Ovary (tissue), 9 donors: ENCODE data around the gene MRPL21. TPM values are rescaled to one million over a fixed set of nuclear protein-coding genes. Genes with fewer than 3 reads are reported as not detected.

Source experiments
- DNase-seq, 5 donors: peaks; one replicate each; pipeline ENCODE4 v3.0.0-alpha.2; 2019 to 2020
- H3K27ac ChIP-seq, 2 donors: fragments of 200-600 bp; one replicate each; pipeline versions ENCODE4 v1.5.1 to v1.8.0; 2019 to 2022
- H3K27me3 ChIP-seq: fragments of 200-600 bp; one replicate; pipeline ENCODE4 v1.8.0; 2022
- H3K36me3 ChIP-seq: fragments of 200-600 bp; sonication (generic); one replicate; pipeline ENCODE4 v1.5.1; 2019
- H3K4me1 ChIP-seq: one replicate; pipeline ENCODE4 v1.8.1; 2013; ENCODE audit warnings: mild to moderate bottlenecking, moderate library complexity; ENCODE audit not compliant: insufficient read depth
- H3K4me3 ChIP-seq: fragments of 200-600 bp; sonication (generic); one replicate; pipeline ENCODE4 v1.5.1; 2017
- H3K9me3 ChIP-seq, 2 donors: fragments of 200-600 bp in 1 of 2; sonication (generic) in 1 of 2; one replicate each; pipeline versions ENCODE4 v1.5.1 to v1.8.1; 2013 to 2019; ENCODE audit warnings: mild to moderate bottlenecking in 1 of 2, moderate library complexity in 1 of 2
- CTCF ChIP-seq, 3 donors: fragments of 450-650 bp in 2 of 3; fragments of 200-600 bp in 1 of 3; IDR thresholded peaks; one replicate each; pipeline versions ENCODE4 v1.5.1 to v1.8.0; 2016 to 2022; ENCODE audit warnings: antibody characterized with exemption in 3 of 3, mild to moderate bottlenecking in 1 of 3
- EP300 ChIP-seq: sonication (generic); formaldehyde crosslinking; IDR thresholded peaks from one replicate; pipeline ENCODE4 v1.6.1; 2017; ENCODE audit warnings: antibody characterized with exemption
- POLR2A ChIP-seq: fragments of 450-650 bp; IDR thresholded peaks from one replicate; pipeline ENCODE4 v1.6.1; 2017; ENCODE audit warnings: antibody characterized with exemption, mild to moderate bottlenecking, moderate library complexity
- WGBS, 3 donors: extraction: QIAGEN DNeasy Blood & Tissue Kit in 1 of 3; methylation state at CpG; one replicate each; pipeline versions ENCODE4 v1.1.5 to v1.1.7; 2013 to 2017; 5-methylcytosine and 5-hydroxymethylcytosine counted together
- intact Hi-C, 4 donors: fragments of 100-400 bp; cut with DNase I; formaldehyde crosslinking; loops; one replicate each; pipeline versions ENCODE4 v1.11.0 to v1.15.1; 2022 to 2023
- polyA plus RNA-seq, 2 donors: library from polyadenylated mRNA; stranded (reverse); fragments of 200-250 nt in 1 of 2; fragments of 350-450 nt in 1 of 2; fragmentation: Illumina TruSeq in 1 of 2; extraction: RNeasy Lipid Tissue Mini Kit (QIAGEN cat#74804) in 1 of 2; gene quantifications; one replicate each; pipeline ENCODE4 v1.2.3, GENCODE V29; 2013 to 2014
- total RNA-seq, 7 donors: library from RNA; depleted of rRNA in 2 of 7; stranded (reverse); fragments of >200 nt in 2 of 7; fragmentation: NEBNext Ultra II Directional in 3 of 7; extraction: Animal tissue kit (Norgen Biotek cat#: 25700) in 3 of 7; gene quantifications; one replicate each; pipeline versions ENCODE4 v1.1.0 to v1.2.4, GENCODE V29; 2016 to 2023
- donor health status: DM: no; HTN: no; CAD: no; lungs with moderate emphysema.
- donor health status: DM: no; HTN: no; CAD: no.
- donor health status: Bipolar disorder and iron deficiency.
- donor health status: DM: yes; HTN: yes; CAD: no.
- donor health status: DM: no; HTN: no; CAD: no.
- donor health status: DM: yes; HTN: yes; CAD: no.

The MRPL21 gene
- total and polyA plus RNA-seq, 9 donors, result 40.3 to 74.7 (median 59.3) TPM

GRCh38 chr11:68852628-68853027, 51.0 kb downstream of the MRPL21 start:
- Histone ChIP-seq H3K4me1 (peaks cover 2% of the 10 kb centered on the region), H3K4me3 (no peak overlapping the region), H3K9me3 (no peaks in the 10 kb centered on the region), H3K36me3 (no peaks in the 10 kb centered on the region), H3K27ac (no peak overlapping the region), H3K27me3 (no peaks in the 10 kb centered on the region)
- no peak for DNase-seq
- TF ChIP-seq POLR2A (no peak), EP300 (no peak), CTCF (IDR thresholded peaks at IDR 0.05) (no peak)
- intact Hi-C loops, result loop anchor here in 1 of 4 donors (10.0 kb wide), 1 partner anchor 398 kb away; no protein-coding TSS in a partner anchor
- 79 to 87% (median 80%) methylated on average over 8 of the region's 8 CpGs for WGBS, 3 donors

- no peaks in the 10 kb centered on the region for H3K27me3 ChIP-seq
- no peak for DNase-seq
- TF ChIP-seq POLR2A (no peak), CTCF (IDR thresholded peaks at IDR 0.05) (no peak), EP300 (no peak)
- H3K4me3 ChIP-seq, result no peak overlapping the region
- H3K4me1 ChIP-seq, result peaks cover 3% of the 10 kb centered on the region
- H3K9me3 ChIP-seq, result no peaks in the 10 kb centered on the region
- intact Hi-C loops, result loop anchor here in 1 of 4 donors (10.0 kb wide), 1 partner anchor 166 kb away; the partner anchor contains the start of gene MRGPRF
- H3K36me3 ChIP-seq, result no peaks in the 10 kb centered on the region
- 85 to 93% (median 90%) methylated on average over 15 of the region's 15 CpGs for WGBS, 3 donors
- H3K27ac ChIP-seq, result no peak overlapping the region
These were observed 55.2 kb downstream of the MRPL21 start for GRCh38 chr11:68848429-68848828.

- 51 to 61% (median 57%) methylated on average over 4 of the region's 4 CpGs for WGBS, 3 donors
- no peaks in the 10 kb centered on the region for H3K36me3 ChIP-seq
- DNase-seq, result no peak
- H3K4me1 ChIP-seq, result peaks cover 5% of the 10 kb centered on the region
- no peaks in the 10 kb centered on the region for H3K27me3 ChIP-seq
- intact Hi-C loops, result loop anchor here in 1 of 4 donors (10.0 kb wide), 1 partner anchor 167 kb away; the partner anchor contains the start of gene MRGPRF
- H3K9me3 ChIP-seq, result no peaks in the 10 kb centered on the region
- no peak overlapping the region for H3K27ac ChIP-seq
- no peak overlapping the region for H3K4me3 ChIP-seq
- TF ChIP-seq CTCF (IDR thresholded peaks at IDR 0.05) (no peak), POLR2A (no peak), EP300 (no peak)
These were observed 56.2 kb downstream of the MRPL21 start for GRCh38 chr11:68847395-68847794.

GRCh38 chr11:68845351-68846002, 58.2 kb downstream of the MRPL21 start:
- intact Hi-C loops, result loop anchor here in 1 of 4 donors (10.0 kb wide), 1 partner anchor 169 kb away; the partner anchor contains the start of gene MRGPRF
- no peak overlapping the region for H3K27ac ChIP-seq
- H3K9me3 ChIP-seq, result no peaks in the 10 kb centered on the region
- H3K27me3 ChIP-seq, result no peaks in the 10 kb centered on the region
- H3K4me1 ChIP-seq, result peaks cover 5% of the 10 kb centered on the region
- TF ChIP-seq POLR2A, result no peak
- no peak for TF ChIP-seq EP300
- TF ChIP-seq CTCF (IDR thresholded peaks at IDR 0.05), result no peak
- no peak for DNase-seq
- H3K4me3 ChIP-seq, result no peak overlapping the region
- 73 to 78% (median 74%) methylated on average over 18 of the region's 18 CpGs for whole genome bisulfite sequencing, 3 donors
- H3K36me3 ChIP-seq, result no peaks in the 10 kb centered on the region
